NCI-H1694 treated with DMSO at 0.1 percent for 48 hours (cell line): ENCODE results near the gene HS6ST2.
"Not testable (repeated sequence)": the region's sequence is repeated elsewhere in the genome, so short reads cannot be mapped to it uniquely, and the experiment has no call there.

ENCODE experiments used
- DNase-seq: peaks from one replicate; lab custom pipeline; 2025; lab: John Stamatoyannopoulos, UW

The HS6ST2 gene

DNA sequence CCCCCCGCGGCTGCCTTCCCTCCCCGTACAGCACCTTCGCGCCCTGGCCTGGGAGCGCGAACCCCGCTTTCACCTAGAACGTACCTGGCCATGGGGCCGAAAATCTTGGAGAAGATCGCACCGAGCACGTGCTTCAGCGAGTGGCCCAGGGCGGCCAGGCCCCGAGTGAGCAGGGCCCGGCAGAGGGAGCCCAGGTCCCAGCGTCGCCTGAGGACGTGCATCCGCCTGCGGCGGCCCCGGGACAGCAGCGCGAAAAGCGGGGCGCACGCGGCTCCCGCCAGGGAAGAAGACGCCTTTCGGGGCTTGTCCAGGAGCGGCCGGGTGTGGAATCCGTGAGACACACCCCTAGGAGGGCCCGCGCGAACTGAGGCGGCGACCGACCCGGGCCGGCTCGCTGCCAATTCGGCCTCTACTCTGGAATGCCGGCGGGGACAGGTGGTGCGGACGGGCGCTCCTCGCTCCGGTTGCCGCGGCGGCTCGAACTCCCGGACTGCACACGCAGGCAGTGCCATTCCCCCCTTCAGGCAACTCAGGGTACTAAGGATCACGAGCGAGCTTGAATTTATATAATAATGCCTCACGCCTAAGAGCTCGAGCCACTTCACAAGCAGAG lies at the start of gene HS6ST2:
Gene HS6ST2, minus strand, starts transcription at position 539 of the 613 bp plus-strand sequence.
- DNase-seq, result peak; percentile 7

DNA sequence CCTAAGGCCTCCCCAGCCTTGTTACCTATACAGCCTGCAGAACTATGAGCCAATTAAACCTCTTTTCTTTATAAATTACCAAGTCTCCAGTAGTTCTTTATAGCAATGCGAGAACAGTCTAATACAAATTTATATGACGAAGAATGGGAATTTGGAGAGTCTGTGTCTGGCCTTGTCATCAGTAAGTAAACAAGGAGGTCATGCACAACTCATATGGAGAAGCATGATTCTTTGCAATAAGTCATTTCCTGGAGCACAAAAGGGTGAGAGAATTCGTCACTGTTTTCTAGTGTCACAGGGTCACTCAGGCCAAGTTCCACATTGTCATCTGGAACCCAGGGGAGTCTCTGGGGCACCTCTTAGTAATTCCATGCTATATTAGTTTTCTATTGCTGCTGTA lies 49.0 kb upstream of the HS6ST2 start:
- no peak for DNase-seq

DNA sequence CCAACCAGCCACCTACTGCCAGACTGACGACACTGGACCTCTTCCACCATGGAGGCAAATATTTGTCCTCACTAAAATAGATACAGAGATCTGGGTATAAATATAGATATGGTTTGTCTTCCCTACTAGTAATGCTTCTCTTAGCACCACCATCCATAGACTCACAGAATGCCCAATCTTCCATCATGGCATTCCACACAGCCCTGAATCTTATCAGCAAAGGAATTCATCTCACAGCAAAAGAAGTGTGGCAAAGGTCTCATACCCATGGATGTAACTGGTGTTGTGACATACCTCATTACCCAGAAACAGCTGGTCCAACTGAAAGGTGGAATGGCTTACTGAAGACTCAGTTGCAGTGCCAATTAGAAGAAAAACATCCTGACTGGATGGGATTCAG lies 47.2 kb upstream of the HS6ST2 start:
- DNase-seq, result no peak

DNA sequence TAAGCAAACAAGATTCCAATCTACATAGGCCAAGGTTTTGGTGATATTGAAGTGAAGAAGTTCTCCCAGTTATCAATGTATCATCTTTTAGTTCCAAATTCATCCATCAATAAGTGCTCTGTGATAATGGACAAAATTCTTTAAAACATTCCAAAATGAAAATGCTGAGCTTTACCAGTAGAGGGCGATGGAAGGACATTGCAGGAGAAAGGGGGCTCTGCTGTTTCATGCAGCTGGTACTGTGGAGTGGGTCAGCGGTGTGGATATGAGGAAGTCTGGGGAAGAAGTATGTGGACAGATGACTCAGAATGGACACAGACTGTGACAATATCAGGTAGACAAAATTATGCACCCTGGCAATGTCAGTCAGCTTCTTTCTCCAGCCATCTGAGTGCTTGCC lies 46.6 kb upstream of the HS6ST2 start:
- peak; percentile 2 for DNase-seq

- no peak for DNase-seq
These were observed 40.8 kb upstream of the HS6ST2 start for GRCh38 chrX:132999209-132999608.

DNA sequence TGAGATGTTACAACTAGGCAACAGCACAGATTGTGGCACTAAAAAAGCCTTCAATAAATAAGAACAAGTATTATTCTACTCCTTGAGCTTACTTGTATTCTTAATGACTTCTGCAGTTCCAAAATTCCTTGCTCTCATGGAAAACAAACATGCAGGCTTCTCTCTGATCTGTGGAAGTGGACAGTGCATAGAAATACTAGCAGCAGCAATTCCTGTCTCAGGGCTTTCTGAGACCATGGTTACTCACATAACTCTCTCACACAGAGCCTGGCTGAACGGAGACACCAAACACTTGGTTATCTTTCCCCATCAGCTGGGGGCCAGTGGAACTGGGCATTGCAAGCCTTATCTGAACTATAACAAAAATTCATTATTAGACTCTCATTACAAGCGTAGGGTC lies 32.4 kb upstream of the HS6ST2 start:
- no peak for DNase-seq

GRCh38 chrX:132986556-132986955 lies 28.1 kb upstream of the HS6ST2 start:
- no peak for DNase-seq

- no peak for DNase-seq
These were observed 25.7 kb upstream of the HS6ST2 start for GRCh38 chrX:132984058-132984650.

DNA sequence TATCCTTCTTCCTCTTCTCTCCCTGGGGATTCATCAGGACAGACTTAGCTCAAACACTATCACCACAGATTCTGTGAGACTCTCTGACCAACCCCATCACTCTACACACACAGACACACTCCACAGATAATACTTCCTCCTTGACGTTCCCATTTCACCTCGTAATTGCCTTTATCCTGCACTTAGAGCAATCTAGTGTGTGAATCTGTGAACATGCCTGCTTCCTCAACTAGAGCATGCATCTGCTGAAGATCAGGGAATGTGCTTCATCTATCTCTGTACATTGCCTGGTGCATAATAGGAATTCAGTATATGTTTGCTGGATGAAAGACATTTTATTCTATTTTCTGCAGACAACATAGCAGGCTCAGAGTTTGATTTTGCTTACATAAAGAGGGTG lies 25.1 kb upstream of the HS6ST2 start:
- DNase-seq, result no peak

DNA sequence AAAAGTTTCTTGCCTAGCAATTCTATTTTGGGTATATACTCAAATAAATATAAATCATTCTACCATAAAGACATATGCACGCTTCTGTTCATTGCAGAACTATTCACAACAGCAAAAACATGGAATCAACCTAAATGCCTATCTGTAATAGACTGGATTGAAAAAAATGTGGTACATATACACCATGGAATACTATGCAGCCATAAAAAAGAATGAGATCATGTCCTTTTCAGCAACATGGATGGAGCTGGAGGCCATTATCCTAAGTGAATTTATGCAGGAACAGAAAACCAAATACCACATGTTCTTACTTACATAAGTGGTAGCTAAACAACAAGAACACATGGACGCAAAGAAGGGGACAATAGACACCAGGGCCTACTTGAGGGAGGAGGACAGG lies 21.6 kb upstream of the HS6ST2 start:
- DNase-seq, result not testable (repeated sequence)

- DNase-seq, result no peak
These were observed 10.0 kb upstream of the HS6ST2 start for GRCh38 chrX:132968296-132968949.

DNA sequence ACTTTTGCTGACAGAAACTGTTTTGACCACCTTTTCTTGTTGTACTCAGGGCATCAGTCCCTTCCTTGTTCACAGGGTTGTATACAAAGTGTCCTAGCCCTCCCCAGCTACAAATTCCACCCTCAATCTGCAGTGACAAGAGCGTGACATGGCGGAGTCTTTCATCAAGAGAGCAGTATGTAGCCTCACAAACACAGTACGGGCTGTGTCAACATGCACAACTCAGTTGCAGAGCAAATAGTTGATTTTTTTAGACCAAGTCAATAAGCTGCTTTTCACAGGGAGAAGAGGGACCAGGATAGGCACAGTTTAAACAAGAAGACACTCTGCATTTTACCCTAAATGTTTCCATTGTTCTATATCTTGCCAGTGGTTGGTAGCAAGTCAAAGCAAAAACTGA lies 8.6 kb upstream of the HS6ST2 start:
- DNase-seq, result no peak

DNA sequence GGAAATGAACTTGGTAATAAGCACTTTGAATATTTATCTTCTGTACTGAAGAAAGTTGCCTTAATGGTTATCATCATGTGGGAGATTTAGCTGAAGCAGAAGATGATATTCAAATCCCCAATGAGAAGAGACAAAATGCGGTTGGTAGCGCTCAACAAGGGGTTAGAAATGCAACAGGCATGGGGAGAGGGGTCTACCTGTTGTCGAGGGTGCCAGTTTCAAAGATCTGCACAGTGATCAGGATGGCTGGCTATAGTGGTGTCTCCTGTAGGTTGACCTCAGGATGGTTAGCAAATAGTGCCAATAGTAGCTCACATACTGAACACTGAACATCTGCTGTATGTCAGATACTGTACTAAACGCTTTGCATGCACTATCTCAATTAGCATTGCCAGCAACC lies 7.0 kb upstream of the HS6ST2 start:
- no peak for DNase-seq

- DNase-seq, result no peak
These were observed 3.1 kb upstream of the HS6ST2 start for GRCh38 chrX:132961511-132961910.

DNA sequence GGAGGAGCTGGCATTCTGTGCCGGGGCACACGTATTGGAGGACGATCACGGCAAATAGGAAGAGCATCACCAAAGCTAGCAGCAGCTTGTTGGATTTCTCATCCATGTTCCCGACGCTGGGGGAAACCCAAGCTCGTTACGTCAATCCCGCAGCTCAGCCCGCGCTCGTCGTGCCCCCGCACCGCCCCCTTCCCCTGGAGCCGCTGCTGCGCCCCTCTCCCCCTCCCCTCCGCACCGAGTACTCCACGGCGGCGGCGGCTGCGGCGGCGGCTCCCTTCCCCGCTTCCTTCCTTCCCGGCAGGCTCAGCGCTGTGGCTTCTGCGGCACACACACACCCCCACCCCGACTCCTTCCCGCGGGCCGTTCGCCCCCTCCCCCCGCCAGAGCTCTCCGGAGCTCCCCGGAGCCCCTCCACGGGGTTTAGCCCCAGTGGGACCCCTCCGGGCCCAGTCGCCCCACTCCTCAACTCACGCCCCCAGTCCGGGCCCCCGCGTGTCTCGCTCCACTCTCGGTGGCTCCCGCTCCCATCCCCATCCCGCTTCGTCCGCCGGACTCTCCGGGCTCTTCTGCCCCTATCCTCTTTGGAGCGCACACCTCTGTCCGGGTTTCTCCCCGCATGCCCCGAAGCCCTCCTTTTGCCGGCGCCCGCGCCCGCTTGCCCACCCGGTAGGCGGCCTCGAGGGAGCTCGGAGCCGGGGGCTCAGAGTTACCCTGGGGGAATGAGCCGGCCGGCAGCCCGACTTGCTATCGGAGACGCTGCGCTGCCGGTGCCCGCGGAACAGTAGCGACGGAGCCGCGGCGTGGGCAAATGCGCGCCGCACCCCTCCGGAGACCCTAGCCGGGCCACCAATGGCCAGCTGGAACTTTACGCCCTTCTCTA lies 978 bp downstream of the HS6ST2 start:
- DNase-seq, result peak; percentile 13

DNA sequence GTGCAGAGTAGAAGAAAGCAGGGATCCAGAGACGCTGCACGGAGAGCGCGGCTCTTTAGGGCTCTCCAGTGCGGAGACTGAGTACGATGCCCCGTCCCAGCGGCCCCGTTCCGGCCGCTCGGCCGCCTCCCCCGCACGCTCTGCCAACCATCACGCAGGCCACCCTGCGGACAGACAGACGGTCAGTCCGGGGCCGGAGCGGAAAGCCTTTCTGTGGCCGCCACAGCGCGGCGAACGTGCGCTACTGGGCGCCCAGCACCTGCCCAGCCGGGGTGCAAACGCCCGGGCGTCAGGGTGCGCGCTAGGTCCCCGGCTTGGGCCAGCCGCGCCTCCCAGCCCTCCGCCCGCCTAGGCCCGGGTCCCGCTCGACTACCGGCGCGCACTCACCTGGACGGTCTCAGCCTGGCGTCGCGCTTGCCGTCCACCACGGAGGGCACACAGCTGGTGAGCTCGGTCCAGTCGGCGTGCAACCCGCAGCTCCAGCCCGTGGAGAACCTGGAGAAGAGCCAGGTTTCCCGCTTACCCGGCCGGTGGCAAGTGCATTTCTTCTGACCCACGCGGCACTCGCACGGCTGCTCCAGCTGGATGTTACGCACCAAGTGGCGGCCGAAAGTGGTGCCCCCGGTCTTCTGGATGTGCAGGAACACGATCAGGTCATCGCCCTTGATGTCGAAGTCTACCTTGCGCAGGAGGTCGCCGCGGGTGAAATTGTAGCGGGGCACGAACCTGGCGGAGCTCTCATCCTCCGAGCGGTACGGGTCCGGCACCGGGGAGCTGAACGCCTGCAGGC lies 1.8 kb downstream of the HS6ST2 start:
- no peak for DNase-seq

GRCh38 chrX:132955690-132956089 lies 2.7 kb downstream of the HS6ST2 start:
- no peak for DNase-seq

GRCh38 chrX:132954323-132954722 lies 4.1 kb downstream of the HS6ST2 start:
- no peak for DNase-seq

- no peak for DNase-seq
These were observed 5.1 kb downstream of the HS6ST2 start for GRCh38 chrX:132953354-132953753.

- DNase-seq, result no peak
These were observed 9.7 kb downstream of the HS6ST2 start for GRCh38 chrX:132948648-132949260.

DNA sequence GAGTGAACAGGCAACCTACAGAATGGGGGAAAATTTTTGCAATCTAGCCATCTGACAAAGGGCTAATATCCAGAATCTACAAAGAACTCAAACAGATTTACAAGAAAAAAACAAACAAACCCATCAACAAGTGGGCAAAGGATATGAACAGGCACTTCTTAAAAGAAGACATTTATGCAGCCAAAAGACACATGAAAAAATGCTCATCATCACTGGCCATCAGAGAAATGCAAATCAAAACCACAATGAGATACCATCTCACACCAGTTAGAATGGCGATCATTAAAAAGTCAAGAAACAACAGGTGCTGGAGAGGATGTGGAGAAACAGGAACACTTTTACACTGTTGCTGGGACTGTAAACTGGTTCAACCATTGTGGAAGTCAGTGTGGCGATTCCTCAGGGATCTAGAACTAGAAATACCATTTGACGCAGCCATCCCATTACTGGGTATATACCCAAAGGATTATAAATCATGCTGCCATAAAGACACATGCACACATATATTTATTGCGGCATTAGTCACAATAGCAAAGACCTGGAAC lies 13.3 kb downstream of the HS6ST2 start:
- DNase-seq, result not testable (repeated sequence)
